Endothelial cell of umbilical vein (primary cell): Measurements from ENCODE around the gene TRAF1. TPM values are rescaled to one million over a fixed set of nuclear protein-coding genes. Genes with fewer than 3 reads are reported as not detected.

Source experiments
- BruUV-seq: library from RNA; stranded (reverse); fragments of 400-500 nt; replicated peaks from 2 replicates; lab custom pipeline; 2021; lab: Mats Ljungman, UMichigan
- CTCF ChIA-PET: fragments of 300-600, 350-600 bp; sonication (Branson Sonifier 250); formaldehyde crosslinking; loops from one replicate; lab custom pipeline; 2021; ENCODE audit warnings: antibody characterized with exemption, inconsistent platforms; lab: Charles Lee
- POLR2A ChIA-PET: fragments of 300-600, 350-600 bp; sonication (Branson Sonifier 250); formaldehyde crosslinking; loops from one replicate; lab custom pipeline; 2021; ENCODE audit warnings: antibody characterized with exemption, inconsistent platforms; lab: Charles Lee
- DNase-seq: peaks from one replicate; pipeline ENCODE4 v3.0.0-alpha.2; 2011; ENCODE audit warnings: low read depth, low spot score
- FAIRE-seq: peaks from 2 replicates; lab custom pipeline; 2011; peaks lifted over from hg19 to GRCh38; lab: Jason Lieb, UNC
- H2AFZ ChIP-seq: 2 replicates; pipeline ENCODE4 v1.6.0; 2012; ENCODE audit warnings: low read depth, low read length, control low read depth, inconsistent platforms
- H3K27ac ChIP-seq: 2 replicates; pipeline ENCODE4 v1.5.1; 2011; ENCODE audit warnings: low read depth, mild to moderate bottlenecking, control low read depth, low read length, moderate library complexity; ENCODE audit not compliant: insufficient read depth
- H3K27me3 ChIP-seq, 2 experiments: 2 replicates each; pipeline versions ENCODE4 v1.6.0 to v1.6.1; 2011; ENCODE audit warnings: low read length in 2 of 2, mixed read lengths in 1 of 2; ENCODE audit not compliant: control insufficient read depth in 2 of 2, insufficient read depth in 2 of 2
- H3K36me3 ChIP-seq, 2 experiments: 2 replicates in 1 of 2; 3 replicates in 1 of 2; pipeline ENCODE4 v1.5.1; 2011; ENCODE audit warnings: low read length in 2 of 2, mild to moderate bottlenecking in 1 of 2, moderate library complexity in 1 of 2; ENCODE audit not compliant: control insufficient read depth in 2 of 2, insufficient read depth in 2 of 2; ENCODE audit errors: extremely low read depth in 1 of 2
- H3K4me1 ChIP-seq: 3 replicates; pipeline ENCODE4 v1.5.1; 2011; ENCODE audit warnings: mild to moderate bottlenecking, low read length; ENCODE audit not compliant: control insufficient read depth, insufficient read depth; ENCODE audit errors: extremely low read depth
- H3K4me2 ChIP-seq: 2 replicates; pipeline ENCODE4 v1.6.1; 2011; ENCODE audit warnings: low read length, control low read depth, mixed read lengths; ENCODE audit not compliant: insufficient read depth
- H3K4me3 ChIP-seq, 3 experiments: fragments of 200-600 bp in 1 of 3; sonication (generic), shearing (Covaris generic) in 1 of 3; replicated peaks in 1 of 3; 2 replicates each; pipeline ENCODE4 v1.5.1; 2011 to 2016; ENCODE audit warnings: control low read depth in 3 of 3, low read length in 3 of 3, mild to moderate bottlenecking in 2 of 3, inconsistent platforms in 1 of 3, low read depth in 1 of 3, moderate library complexity in 1 of 3; ENCODE audit not compliant: insufficient read depth in 1 of 3
- H3K79me2 ChIP-seq: 2 replicates; pipeline ENCODE4 v1.6.0; 2012; ENCODE audit warnings: low read length, inconsistent platforms; ENCODE audit not compliant: control insufficient read depth, insufficient read depth
- H3K9ac ChIP-seq: replicated peaks from 2 replicates; pipeline ENCODE3; 2011; ENCODE audit warnings: low read length, control low read depth; ENCODE audit not compliant: insufficient read depth; ENCODE audit errors: extremely low read depth
- H3K9me1 ChIP-seq: replicated peaks from 3 replicates; pipeline ENCODE4 v1.6.0; 2011; ENCODE audit warnings: mild to moderate bottlenecking, low read length; ENCODE audit not compliant: control insufficient read depth, insufficient read depth; ENCODE audit errors: extremely low read depth
- H3K9me3 ChIP-seq: replicated peaks from 2 replicates; pipeline ENCODE4 v1.5.1; 2012; ENCODE audit warnings: low read length, inconsistent platforms; ENCODE audit not compliant: control insufficient read depth, insufficient read depth
- H4K20me1 ChIP-seq: replicated peaks from 2 replicates; pipeline ENCODE3; 2011; ENCODE audit warnings: mild to moderate bottlenecking, low read length; ENCODE audit not compliant: control insufficient read depth, insufficient read depth; ENCODE audit errors: extremely low read depth
- EZH2 ChIP-seq: IDR thresholded peaks from 2 replicates; pipeline ENCODE4 v1.6.1; 2012; ENCODE audit warnings: borderline replicate concordance, low read depth, mild to moderate bottlenecking, moderate library complexity, low read length, inconsistent platforms; ENCODE audit not compliant: severe bottlenecking
- FOS ChIP-seq: IDR thresholded peaks from 2 replicates; pipeline ENCODE4 v1.6.1; 2011; ENCODE audit warnings: mild to moderate bottlenecking, low read length, moderate library complexity, borderline replicate concordance; ENCODE audit not compliant: insufficient read depth
- GATA2 ChIP-seq: IDR thresholded peaks from 2 replicates; pipeline ENCODE4 v1.7.0; 2011; ENCODE audit warnings: low read depth, mild to moderate bottlenecking, moderate library complexity, mixed read lengths, low read length; ENCODE audit not compliant: insufficient read length, insufficient read depth
- JUN ChIP-seq: IDR thresholded peaks from 2 replicates; pipeline ENCODE4 v1.6.1; 2011; ENCODE audit warnings: borderline replicate concordance, low read depth; ENCODE audit not compliant: insufficient read length, insufficient read depth
- MYC ChIP-seq: IDR thresholded peaks from one replicate; pipeline ENCODE4 v1.6.1; 2011; ENCODE audit warnings: mild to moderate bottlenecking, low read depth, low read length
- POLR2A ChIP-seq: IDR thresholded peaks from 2 replicates; pipeline ENCODE4 v1.6.1; 2012; ENCODE audit warnings: low read depth, mild to moderate bottlenecking, control low read depth, low read length
- POLR2AphosphoS5 ChIP-seq: IDR thresholded peaks from 2 replicates; pipeline ENCODE4 v1.6.1; 2012; ENCODE audit warnings: low read depth, mild to moderate bottlenecking, control low read depth, low read length, moderate library complexity; ENCODE audit not compliant: insufficient read depth
- dilution Hi-C: fragments of 300-500 bp; cut with MboI; formaldehyde crosslinking; loops from one replicate; pipeline ENCODE4 v1.15.0; 2019; ENCODE audit warnings: low sequenced_read_pairs; ENCODE audit not compliant: extremely low pct_ligation_motif_present
- intact Hi-C: fragments of 100-400 bp; cut with micrococcal nuclease; formaldehyde crosslinking; loops from one replicate; pipeline ENCODE4 v1.10.0; 2022
- polyA plus RNA-seq, 4 experiments: library from polyadenylated mRNA; depleted of rRNA in 3 of 4; stranded (reverse) in 3 of 4; unstranded in 1 of 4; fragments of >200 nt; gene quantifications; 2 replicates each; pipeline versions ENCODE4 v1.2.1 to v1.2.3, GENCODE V29; 2011 to 2012; ENCODE audit warnings: missing spikeins in 1 of 4
- total RNA-seq: library from RNA; stranded (reverse); gene quantifications from 2 replicates; pipeline ENCODE4 v1.2.3, GENCODE V29; 2021
- TF ChIP-seq, protein P1 (sequence below): IDR thresholded peaks from 2 replicates; pipeline ENCODE4 v1.6.1; 2011; ENCODE audit not compliant: insufficient read depth, insufficient read length
- TF ChIP-seq, protein P2 (sequence below), 2 donors: IDR thresholded peaks; 1 replicate in 1 of 2; 2 replicates in 1 of 2; pipeline ENCODE4 v1.5.1; 2011; ENCODE audit warnings: low read length in 2 of 2, mild to moderate bottlenecking in 2 of 2, moderate library complexity in 2 of 2, control low read depth in 1 of 2, inconsistent platforms in 1 of 2, low read depth in 1 of 2; ENCODE audit not compliant: insufficient read depth in 1 of 2; ENCODE audit errors: extremely low read depth in 1 of 2

Gene TRAF1
- total and polyA plus RNA-seq, 2 donors (not counting 3 experiments of a cell fraction or from before 2014, with no cell fraction given) = 2.0 to 2.6 TPM

DNA sequence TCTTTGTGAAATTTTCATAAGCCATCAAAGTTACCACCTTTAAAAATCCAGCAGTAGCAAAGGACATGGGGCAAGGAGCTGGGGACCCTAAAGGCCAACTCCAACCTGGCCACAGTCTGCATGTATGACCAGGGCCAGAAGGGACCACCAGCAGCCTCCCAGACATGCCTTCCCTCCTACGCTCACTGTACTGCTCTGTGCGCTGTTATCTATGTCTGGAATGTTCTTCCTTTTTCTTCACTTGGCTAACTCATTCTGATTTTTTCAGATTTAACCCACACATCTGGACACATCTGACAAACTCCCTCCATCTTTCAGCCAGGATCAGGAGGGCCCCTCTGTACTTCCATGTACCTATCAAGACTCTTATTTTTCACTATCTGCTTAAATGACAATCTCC is 47.6 kb upstream of the TRAF1 start:
- FAIRE-seq (no peak), DNase-seq (no peak)
- ChIA-PET POLR2A (no interaction called here), CTCF (interaction anchor here (1.0 kb wide), 1 partner anchor 12 kb away, joined by 3 read pairs; no protein-coding TSS in a partner anchor)
- Histone ChIP-seq H3K27ac (no peak overlapping the region), H3K79me2 (no peaks in the 10 kb centered on the region), H2AFZ (no peak overlapping the region), H3K4me3 (no peak overlapping the region), H3K4me2 (no peak overlapping the region), H3K27me3 (no peaks in the 10 kb centered on the region), H3K4me1 (no peaks in the 10 kb centered on the region), H4K20me1 (no peaks in the 10 kb centered on the region), H3K36me3 (no peaks in the 10 kb centered on the region), H3K9me3 (no peaks in the 10 kb centered on the region), H3K9me1 (no peaks in the 10 kb centered on the region), H3K9ac (no peak overlapping the region)
- dilution Hi-C loops (no loop called here), intact Hi-C loops (no loop called here)
- no TSS peak for BruUV-seq
- TF ChIP-seq GATA2 = no peak
- TF ChIP-seq EZH2 = no peak
- no peak for TF ChIP-seq POLR2A
- TF ChIP-seq FOS = no peak
- TF ChIP-seq, protein P1, sequence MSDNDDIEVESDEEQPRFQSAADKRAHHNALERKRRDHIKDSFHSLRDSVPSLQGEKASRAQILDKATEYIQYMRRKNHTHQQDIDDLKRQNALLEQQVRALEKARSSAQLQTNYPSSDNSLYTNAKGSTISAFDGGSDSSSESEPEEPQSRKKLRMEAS = no peak
- no peak for TF ChIP-seq MYC
- TF ChIP-seq POLR2AphosphoS5 = no peak
- TF ChIP-seq, protein P2, sequence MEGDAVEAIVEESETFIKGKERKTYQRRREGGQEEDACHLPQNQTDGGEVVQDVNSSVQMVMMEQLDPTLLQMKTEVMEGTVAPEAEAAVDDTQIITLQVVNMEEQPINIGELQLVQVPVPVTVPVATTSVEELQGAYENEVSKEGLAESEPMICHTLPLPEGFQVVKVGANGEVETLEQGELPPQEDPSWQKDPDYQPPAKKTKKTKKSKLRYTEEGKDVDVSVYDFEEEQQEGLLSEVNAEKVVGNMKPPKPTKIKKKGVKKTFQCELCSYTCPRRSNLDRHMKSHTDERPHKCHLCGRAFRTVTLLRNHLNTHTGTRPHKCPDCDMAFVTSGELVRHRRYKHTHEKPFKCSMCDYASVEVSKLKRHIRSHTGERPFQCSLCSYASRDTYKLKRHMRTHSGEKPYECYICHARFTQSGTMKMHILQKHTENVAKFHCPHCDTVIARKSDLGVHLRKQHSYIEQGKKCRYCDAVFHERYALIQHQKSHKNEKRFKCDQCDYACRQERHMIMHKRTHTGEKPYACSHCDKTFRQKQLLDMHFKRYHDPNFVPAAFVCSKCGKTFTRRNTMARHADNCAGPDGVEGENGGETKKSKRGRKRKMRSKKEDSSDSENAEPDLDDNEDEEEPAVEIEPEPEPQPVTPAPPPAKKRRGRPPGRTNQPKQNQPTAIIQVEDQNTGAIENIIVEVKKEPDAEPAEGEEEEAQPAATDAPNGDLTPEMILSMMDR (IDR thresholded peaks at IDR 0.05; ENCODE audit: extremely low read depth in 1 of 2, insufficient read depth in 1 of 2, low read depth in 1 of 2, low read length in 2 of 2) = no peak
- TF ChIP-seq JUN = no peak
